Measurements from ENCODE around the gene LTBP1. TPM values are rescaled to one million over a fixed set of nuclear protein-coding genes. Genes with fewer than 3 reads are reported as not detected.

The LTBP1 gene
- polyA plus RNA-seq, 2 of the 4 experiments (the other 2 are of a cell fraction): 23.8 to 30.4 TPM

DNA sequence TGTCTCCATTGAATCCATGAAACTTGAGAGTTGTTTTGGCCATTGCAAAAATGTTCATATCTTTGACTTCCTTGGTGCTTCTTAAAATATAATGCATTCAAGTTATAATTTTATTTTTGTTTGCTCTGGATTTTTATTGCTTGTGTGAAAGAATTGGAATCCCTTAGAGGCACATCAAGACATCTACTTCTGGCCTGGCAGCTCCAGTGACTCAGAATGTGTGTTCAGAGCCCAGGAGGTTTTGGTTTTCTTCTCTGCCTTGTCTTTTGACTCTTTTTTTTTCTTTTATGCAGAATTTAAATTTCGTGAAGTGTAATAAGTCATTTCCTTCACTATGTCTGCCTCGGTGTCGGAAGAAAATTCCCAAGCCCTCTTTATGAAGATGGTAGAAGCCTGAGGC, 180.2 kb downstream of the LTBP1 start:
- DNase-seq (ENCODE audit: low read depth in 1 of 2, low spot score in 1 of 2) (no peak), ATAC-seq (no peak), FAIRE-seq (no peak)
- TF ChIP-seq, protein P1, sequence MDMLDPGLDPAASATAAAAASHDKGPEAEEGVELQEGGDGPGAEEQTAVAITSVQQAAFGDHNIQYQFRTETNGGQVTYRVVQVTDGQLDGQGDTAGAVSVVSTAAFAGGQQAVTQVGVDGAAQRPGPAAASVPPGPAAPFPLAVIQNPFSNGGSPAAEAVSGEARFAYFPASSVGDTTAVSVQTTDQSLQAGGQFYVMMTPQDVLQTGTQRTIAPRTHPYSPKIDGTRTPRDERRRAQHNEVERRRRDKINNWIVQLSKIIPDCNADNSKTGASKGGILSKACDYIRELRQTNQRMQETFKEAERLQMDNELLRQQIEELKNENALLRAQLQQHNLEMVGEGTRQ (IDR thresholded peaks at IDR 0.05): no peak
- TF ChIP-seq, protein P2, sequence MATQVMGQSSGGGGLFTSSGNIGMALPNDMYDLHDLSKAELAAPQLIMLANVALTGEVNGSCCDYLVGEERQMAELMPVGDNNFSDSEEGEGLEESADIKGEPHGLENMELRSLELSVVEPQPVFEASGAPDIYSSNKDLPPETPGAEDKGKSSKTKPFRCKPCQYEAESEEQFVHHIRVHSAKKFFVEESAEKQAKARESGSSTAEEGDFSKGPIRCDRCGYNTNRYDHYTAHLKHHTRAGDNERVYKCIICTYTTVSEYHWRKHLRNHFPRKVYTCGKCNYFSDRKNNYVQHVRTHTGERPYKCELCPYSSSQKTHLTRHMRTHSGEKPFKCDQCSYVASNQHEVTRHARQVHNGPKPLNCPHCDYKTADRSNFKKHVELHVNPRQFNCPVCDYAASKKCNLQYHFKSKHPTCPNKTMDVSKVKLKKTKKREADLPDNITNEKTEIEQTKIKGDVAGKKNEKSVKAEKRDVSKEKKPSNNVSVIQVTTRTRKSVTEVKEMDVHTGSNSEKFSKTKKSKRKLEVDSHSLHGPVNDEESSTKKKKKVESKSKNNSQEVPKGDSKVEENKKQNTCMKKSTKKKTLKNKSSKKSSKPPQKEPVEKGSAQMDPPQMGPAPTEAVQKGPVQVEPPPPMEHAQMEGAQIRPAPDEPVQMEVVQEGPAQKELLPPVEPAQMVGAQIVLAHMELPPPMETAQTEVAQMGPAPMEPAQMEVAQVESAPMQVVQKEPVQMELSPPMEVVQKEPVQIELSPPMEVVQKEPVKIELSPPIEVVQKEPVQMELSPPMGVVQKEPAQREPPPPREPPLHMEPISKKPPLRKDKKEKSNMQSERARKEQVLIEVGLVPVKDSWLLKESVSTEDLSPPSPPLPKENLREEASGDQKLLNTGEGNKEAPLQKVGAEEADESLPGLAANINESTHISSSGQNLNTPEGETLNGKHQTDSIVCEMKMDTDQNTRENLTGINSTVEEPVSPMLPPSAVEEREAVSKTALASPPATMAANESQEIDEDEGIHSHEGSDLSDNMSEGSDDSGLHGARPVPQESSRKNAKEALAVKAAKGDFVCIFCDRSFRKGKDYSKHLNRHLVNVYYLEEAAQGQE (IDR thresholded peaks at IDR 0.05): no peak
- TF ChIP-seq, protein P3, sequence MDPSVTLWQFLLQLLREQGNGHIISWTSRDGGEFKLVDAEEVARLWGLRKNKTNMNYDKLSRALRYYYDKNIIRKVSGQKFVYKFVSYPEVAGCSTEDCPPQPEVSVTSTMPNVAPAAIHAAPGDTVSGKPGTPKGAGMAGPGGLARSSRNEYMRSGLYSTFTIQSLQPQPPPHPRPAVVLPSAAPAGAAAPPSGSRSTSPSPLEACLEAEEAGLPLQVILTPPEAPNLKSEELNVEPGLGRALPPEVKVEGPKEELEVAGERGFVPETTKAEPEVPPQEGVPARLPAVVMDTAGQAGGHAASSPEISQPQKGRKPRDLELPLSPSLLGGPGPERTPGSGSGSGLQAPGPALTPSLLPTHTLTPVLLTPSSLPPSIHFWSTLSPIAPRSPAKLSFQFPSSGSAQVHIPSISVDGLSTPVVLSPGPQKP (IDR thresholded peaks at IDR 0.05; ENCODE audit: low read depth, low read length): no peak
- no peak for TF ChIP-seq CBX8 (IDR thresholded peaks at IDR 0.05)
- no peak for TF ChIP-seq NPAS2 (CRISPR knock-in tag; IDR thresholded peaks at IDR 0.05; ENCODE audit: borderline replicate concordance)
- no peak for TF ChIP-seq PHF8 (IDR thresholded peaks at IDR 0.05; ENCODE audit: borderline replicate concordance, low read depth)
- TF ChIP-seq KDM5A (IDR thresholded peaks at IDR 0.05): no peak
- ChIA-PET POLR2A (no interaction called here), CTCF (interaction anchor here (0.7 to 1.9 kb wide), 3 partner anchors 13 to 246 kb away, joined by 3 to 8 read pairs (median 3); no protein-coding TSS in a partner anchor)
- H3K4me3 ChIP-seq: no peak overlapping the region
- WGBS (ENCODE audit: missing lambda C conversion rate): 83% methylated on average over 3 of the region's 3 CpGs
- H3K27ac ChIP-seq: no peak overlapping the region
- peaks cover 30% of the 10 kb centered on the region for H3K4me1 ChIP-seq
- 0 out of 3 replicates have a peak overlapping the region, but pooled peaks have one; percentile 6 for H3K4me2 ChIP-seq
- H3K9me3 ChIP-seq: no peaks in the 10 kb centered on the region

DNA sequence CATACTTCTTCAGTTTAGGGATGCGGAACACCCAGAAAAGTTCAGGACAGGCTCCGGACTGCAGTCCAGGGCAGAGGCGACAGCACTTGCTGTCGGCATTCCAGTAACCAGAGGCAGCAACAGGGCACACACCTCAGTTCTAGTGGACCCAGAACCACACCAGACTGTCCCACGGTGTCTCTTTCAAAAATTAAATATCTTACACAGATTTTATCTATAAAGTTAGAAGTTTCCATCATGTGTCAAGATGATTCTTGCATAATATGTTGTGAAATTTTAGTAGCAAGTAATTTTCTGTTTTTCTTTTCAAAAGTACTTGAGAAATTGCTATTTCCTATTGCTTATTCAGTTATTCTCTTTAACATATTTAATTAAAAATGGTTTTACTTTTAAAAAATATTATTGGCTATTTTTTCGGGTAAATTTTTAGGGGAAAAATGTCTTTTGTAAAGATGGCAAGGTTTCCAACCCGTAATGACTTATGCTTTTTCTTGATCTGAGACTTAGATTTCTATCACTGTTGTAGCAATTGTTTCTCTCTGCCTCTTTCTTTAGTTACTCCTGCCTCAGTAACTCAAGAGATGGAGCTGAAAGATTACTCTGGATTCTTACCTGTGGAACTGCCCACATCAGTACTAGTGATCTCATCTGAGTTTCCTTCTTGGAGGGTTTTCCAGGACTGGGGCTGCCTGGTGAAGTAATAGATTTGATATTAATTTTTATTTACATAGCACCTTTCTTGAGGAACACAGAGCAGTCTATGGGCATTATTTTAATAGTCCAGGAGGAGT, 182.7 kb downstream of the LTBP1 start:
- DNase-seq (ENCODE audit: low read depth in 1 of 2, low spot score in 1 of 2) (no peak), FAIRE-seq (no peak), ATAC-seq (no peak)
- CTCF ChIA-PET: interaction anchor here (5.0 kb wide), 1 partner anchor 7 kb away, joined by 21 read pairs; no protein-coding TSS in a partner anchor
- Histone ChIP-seq H3K9me3 (no peaks in the 10 kb centered on the region), H3K4me2 (no peak overlapping the region), H3K4me1 (peaks cover 43% of the 10 kb centered on the region), H3K4me3 (no peak overlapping the region), H3K27ac (no peak overlapping the region)
- POLR2A ChIA-PET: no interaction called here
- 89% methylated on average over 7 of the region's 7 CpGs for whole genome bisulfite sequencing (ENCODE audit: missing lambda C conversion rate)
- TF ChIP-seq TFCP2L1 (CRISPR knock-in tag; IDR thresholded peaks at IDR 0.05) (no peak), POLR2A (IDR thresholded peaks at IDR 0.05; ENCODE audit: low read length) (no peak; the same call in 1 of the 2 replicates), RAD21 (conservative IDR thresholded peaks at IDR 0.05 in 1 of 2, IDR thresholded peaks at IDR 0.05 in 1 of 2) (no peak), FOXS1 (CRISPR knock-in tag; IDR thresholded peaks at IDR 0.05) (no peak), HEYL (CRISPR knock-in tag; IDR thresholded peaks at IDR 0.05) (no peak), CBX2 (IDR thresholded peaks at IDR 0.05; ENCODE audit: borderline replicate concordance, low read depth) (no peak), ZNF302 (CRISPR knock-in tag; IDR thresholded peaks at IDR 0.05) (no peak), RARB (CRISPR knock-in tag; IDR thresholded peaks at IDR 0.05) (no peak), RCOR1 (IDR thresholded peaks at IDR 0.05; ENCODE audit: low read depth, low read length) (no peak), ZFP36 (IDR thresholded peaks at IDR 0.05; ENCODE audit: borderline replicate concordance, partially characterized antibody) (no peak), SREBF2 (IDR thresholded peaks at IDR 0.05) (no peak), RFX5 (IDR thresholded peaks at IDR 0.05) (no peak), EHF (CRISPR knock-in tag; IDR thresholded peaks at IDR 0.05) (no peak), MAZ (IDR thresholded peaks at IDR 0.05; ENCODE audit: borderline replicate concordance, low read depth, low read length) (no peak)
- TF ChIP-seq, protein P4, sequence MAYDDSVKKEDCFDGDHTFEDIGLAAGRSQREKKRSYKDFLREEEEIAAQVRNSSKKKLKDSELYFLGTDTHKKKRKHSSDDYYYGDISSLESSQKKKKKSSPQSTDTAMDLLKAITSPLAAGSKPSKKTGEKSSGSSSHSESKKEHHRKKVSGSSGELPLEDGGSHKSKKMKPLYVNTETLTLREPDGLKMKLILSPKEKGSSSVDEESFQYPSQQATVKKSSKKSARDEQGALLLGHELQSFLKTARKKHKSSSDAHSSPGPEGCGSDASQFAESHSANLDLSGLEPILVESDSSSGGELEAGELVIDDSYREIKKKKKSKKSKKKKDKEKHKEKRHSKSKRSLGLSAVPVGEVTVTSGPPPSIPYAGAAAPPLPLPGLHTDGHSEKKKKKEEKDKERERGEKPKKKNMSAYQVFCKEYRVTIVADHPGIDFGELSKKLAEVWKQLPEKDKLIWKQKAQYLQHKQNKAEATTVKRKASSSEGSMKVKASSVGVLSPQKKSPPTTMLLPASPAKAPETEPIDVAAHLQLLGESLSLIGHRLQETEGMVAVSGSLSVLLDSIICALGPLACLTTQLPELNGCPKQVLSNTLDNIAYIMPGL (CRISPR knock-in tag; IDR thresholded peaks at IDR 0.05; ENCODE audit: borderline replicate concordance): no peak
- TF ChIP-seq, protein P1 (IDR thresholded peaks at IDR 0.05): no peak
- TF ChIP-seq, protein P5, sequence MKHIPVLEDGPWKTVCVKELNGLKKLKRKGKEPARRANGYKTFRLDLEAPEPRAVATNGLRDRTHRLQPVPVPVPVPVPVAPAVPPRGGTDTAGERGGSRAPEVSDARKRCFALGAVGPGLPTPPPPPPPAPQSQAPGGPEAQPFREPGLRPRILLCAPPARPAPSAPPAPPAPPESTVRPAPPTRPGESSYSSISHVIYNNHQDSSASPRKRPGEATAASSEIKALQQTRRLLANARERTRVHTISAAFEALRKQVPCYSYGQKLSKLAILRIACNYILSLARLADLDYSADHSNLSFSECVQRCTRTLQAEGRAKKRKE (CRISPR knock-in tag; IDR thresholded peaks at IDR 0.05; ENCODE audit: low read depth): no peak
